ENCODE measurements around the gene EDA.

EDA gene

DNA sequence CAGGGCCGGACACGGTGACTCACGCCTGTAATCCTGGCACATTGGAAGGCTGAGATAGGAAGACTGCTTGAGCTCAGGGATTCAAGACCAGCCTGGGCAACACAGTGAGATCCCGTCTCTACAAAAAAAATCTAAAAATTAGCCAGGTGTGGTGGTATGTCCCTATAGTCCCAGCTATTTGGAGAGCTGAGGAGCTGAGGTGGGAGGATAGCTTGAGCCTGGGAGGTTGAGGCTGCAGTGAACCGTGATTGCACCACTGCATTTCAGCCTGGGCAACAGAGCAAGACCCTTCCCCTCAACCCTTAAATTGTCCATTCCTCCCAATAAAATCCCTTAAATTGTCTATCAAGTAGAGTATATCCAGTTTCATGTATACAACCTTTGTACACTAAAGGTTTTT lies 463.4 kb downstream of the EDA start:
- DNase-seq (ENCODE audit: low spot score): no peak

DNA sequence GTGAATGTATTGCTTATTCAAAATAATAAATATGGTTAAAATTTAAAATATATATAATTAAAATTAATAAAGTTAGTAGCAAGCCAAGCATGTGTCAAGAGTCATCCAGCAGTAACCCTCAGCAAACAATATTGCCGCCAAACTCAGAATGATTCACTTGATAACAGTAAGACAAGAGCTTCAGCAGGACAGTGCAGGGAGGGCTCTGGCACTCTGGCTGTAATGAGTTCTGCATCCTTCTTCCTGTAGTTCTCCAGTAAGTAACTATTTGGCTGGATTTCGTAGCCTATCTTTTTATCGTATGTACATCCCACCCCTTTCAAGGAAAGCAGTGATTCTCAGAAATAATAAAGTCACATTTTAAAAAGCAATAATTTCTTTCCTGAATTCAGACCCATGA lies 464.0 kb downstream of the EDA start:
- DNase-seq (ENCODE audit: low spot score): no peak

DNA sequence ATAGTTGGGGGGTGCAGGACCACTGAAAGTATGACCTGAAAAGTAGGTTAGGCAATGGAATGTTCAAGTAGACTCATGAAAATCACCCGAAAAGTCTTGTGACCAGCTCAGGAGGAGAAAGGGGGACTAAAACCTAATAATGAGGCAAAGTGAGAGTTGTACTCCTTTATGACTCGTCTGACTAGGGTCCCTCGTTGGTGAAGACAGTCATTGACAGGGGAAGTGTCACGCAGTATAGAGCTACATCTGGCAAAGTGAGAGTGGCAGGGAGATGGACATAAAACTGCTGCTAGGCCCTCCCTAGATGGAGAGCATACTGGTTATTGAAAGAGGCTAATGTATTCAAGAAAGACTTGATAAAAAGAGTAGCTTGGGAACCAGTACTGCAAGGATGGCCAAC lies 466.8 kb downstream of the EDA start:
- no peak for DNase-seq (ENCODE audit: low spot score)

DNA sequence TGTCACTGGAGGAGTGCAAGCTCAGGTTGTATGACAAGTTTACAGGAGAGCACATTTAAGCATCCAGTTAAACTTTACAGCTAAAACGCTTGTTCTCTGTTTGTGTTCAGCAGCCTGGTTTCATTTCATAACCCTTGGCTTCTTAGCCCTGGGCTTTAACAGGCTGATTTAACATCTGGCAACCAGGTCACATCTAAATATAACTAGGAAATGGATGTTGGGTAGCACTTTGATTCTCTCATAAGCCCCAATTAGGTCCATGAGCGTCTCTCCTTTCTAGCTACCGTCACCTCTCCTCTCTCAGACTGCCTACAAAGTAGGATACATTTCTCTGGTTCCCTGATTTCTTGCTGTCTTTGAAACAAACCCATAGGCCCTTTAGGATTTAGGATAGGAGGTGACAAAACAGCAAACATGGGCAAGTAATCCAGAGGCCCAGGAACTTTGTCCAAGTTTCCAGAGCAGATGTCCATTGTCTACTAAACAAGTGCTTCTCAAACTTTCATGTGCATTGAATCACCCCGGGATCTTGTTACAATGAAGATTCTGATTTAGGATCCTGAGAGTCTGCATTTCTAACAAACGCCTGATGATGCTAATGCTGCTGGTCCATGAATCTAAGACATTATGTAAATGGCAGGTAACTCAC lies 468.8 kb downstream of the EDA start:
- no peak for DNase-seq (ENCODE audit: low spot score)

DNA sequence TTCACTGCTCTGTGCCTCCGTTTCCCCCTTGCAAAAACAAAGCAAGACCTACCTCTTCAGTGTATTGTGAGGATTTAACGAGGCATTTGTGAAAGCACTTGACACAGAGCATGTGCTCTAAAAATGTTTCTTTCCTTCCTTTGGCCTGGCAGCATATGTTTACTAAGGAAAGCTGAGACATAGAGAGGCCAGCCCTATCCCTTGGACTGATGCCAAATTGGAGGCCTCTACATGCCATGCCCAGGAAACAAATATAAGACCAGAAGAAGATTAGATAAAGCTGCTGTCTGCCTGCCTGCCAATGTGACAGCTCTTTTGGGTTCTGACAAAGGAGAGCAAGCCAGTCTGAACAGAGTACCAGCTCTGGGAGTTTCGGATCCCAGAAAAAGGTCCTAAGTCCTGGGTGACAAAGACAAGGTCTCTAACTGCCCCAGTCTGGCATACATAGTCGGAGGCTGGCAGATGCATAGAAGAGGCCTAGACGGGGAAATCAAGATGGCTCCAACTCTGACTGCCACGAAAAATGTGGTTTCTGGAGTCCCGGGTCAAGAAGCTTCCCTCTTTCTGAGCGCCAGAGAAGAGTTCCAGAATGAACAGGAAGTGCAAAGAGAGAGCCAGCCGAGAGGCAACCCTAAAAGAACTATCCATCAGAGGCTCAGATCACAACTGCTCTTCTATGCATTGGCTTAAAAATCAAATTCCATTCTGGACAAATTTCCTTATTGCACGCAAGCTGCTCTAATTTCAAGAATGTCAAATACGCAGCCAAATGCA lies 472.1 kb downstream of the EDA start:
- no peak for DNase-seq (ENCODE audit: low spot score)

DNA sequence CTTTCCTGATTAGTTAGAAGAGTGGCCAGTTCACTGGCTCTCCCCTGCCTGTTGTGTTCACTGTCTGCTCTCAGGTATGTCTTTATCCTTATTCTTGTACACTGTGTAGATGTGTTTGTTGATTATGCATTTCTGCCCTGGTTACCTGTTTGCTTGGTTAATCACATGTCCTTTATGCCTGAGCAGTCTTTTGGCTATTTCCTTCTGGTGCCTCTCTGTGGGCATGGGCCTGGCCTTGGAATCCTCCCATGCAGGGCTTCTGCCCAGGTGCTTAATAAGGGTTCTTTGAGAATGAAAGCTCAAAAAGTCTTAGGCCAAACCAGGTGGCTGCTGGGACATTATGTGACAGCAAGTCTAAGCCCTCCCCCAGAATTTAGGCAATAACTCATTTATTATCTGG lies 472.8 kb downstream of the EDA start:
- no peak for DNase-seq (ENCODE audit: low spot score)
